NB4 (cell line): ENCODE results near the gene USP53.

Experiments used
- MYC ChIP-seq: IDR thresholded peaks from 2 replicates; pipeline ENCODE4 v1.6.1; 2011; ENCODE audit warnings: low read depth, low read length
- POLR2A ChIP-seq: IDR thresholded peaks from 2 replicates; pipeline ENCODE4 v1.6.1; 2011; ENCODE audit warnings: mild to moderate bottlenecking; ENCODE audit not compliant: insufficient read length; ENCODE audit errors: extremely low read depth
- TF ChIP-seq, protein P1 (sequence below): IDR thresholded peaks from one replicate; pipeline ENCODE4 v1.5.1; 2012; ENCODE audit warnings: low read depth, low read length
- TF ChIP-seq, protein P2 (sequence below): IDR thresholded peaks from 2 replicates; pipeline ENCODE4 v1.6.1; 2011; ENCODE audit warnings: low read depth, low read length

DNA sequence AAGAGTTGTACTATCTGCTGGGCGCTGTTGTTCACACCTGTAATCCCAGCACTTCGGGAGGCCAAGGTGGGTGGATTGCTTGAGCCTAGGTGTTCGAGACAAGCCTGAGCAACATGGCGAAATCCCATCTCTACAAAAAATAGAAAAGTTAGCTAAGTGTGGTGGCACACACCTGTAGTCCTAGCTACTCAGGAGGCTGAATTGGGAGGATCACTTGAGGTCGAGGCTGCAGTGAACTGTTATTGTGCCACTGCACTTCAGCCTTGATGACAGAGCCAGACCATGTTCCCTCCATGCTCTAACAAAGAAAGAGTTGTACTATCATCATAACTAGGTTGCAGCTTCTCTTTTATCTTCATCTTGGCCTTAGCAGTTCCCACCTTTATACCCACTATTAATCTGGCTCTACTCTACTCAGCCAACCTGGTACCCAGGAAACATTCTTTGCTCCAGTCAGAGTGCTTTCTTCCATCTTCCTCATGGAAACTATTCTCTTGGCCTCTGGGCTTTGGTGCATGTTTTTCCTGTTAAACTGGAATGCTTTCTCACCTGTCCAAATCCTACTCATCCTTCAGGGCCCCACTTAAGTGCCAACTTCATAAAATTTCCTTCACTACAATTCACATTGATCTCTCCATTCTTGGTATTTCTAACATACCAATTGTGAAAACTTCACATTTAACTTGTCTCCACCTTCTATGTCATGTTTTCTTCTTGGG lies 91.2 kb downstream of the USP53 start:
- TF ChIP-seq MYC (no peak), POLR2A (no peak)
- TF ChIP-seq, protein P1, sequence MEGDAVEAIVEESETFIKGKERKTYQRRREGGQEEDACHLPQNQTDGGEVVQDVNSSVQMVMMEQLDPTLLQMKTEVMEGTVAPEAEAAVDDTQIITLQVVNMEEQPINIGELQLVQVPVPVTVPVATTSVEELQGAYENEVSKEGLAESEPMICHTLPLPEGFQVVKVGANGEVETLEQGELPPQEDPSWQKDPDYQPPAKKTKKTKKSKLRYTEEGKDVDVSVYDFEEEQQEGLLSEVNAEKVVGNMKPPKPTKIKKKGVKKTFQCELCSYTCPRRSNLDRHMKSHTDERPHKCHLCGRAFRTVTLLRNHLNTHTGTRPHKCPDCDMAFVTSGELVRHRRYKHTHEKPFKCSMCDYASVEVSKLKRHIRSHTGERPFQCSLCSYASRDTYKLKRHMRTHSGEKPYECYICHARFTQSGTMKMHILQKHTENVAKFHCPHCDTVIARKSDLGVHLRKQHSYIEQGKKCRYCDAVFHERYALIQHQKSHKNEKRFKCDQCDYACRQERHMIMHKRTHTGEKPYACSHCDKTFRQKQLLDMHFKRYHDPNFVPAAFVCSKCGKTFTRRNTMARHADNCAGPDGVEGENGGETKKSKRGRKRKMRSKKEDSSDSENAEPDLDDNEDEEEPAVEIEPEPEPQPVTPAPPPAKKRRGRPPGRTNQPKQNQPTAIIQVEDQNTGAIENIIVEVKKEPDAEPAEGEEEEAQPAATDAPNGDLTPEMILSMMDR, result no peak
- TF ChIP-seq, protein P2, sequence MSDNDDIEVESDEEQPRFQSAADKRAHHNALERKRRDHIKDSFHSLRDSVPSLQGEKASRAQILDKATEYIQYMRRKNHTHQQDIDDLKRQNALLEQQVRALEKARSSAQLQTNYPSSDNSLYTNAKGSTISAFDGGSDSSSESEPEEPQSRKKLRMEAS, result no peak
